ENCODE measurements around the gene JUNB. TPM values are rescaled to one million over a fixed set of nuclear protein-coding genes. Genes with fewer than 3 reads are reported as not detected.

Gene JUNB
- total RNA-seq (2016; rRNA removed; fragmentation: Illumina TruSeq; extraction: Trizol) (4.9 and 7.7 TPM in 2 replicates), polyA plus RNA-seq (2011; rRNA removed) (8.2 and 15.9 TPM in 2 replicates), polyA minus RNA-seq (2011; rRNA and poly(A)+ RNA removed; ENCODE audit: low replicate concordance) (17.5 and 34.8 TPM in 2 replicates), Bru-seq, nascent RNA (percentile 75 among the genes with signal in this experiment), BruChase-seq, experiment 1, labeled RNA remaining after a 6-hour chase (percentile 68 among the genes with signal in this experiment), BruChase-seq, experiment 2, labeled RNA remaining after a 2-hour chase (percentile 74 among the genes with signal in this experiment)
- 3.3 and 3.8 TPM in 2 replicates for total RNA-seq (2016; cell fraction: cytosol; rRNA removed; fragmentation: Illumina TruSeq; extraction: Trizol; ENCODE audit: low read depth)
- 3.8 and 7.5 TPM in 2 replicates for total RNA-seq (2016; cell fraction: insoluble cytoplasmic fraction; rRNA removed; fragmentation: Illumina TruSeq; extraction: Trizol)
- 6.6 TPM in 2 replicates for total RNA-seq (2016; cell fraction: membrane; rRNA removed; fragmentation: Illumina TruSeq; extraction: Trizol)
- total RNA-seq (2016; cell fraction: nucleus; rRNA removed; fragmentation: Illumina TruSeq; extraction: Trizol): 7.2 and 8.6 TPM in 2 replicates
- polyA plus RNA-seq (2011; cell fraction: cytosol; rRNA removed): 10.9 and 15.9 TPM in 2 replicates
- 19.5 and 30.3 TPM in 2 replicates for polyA plus RNA-seq (2011; cell fraction: nucleus; rRNA removed)
- polyA plus RNA-seq (2012): 2.5 and 5.8 TPM in 2 replicates
- 2.6 and 2.8 TPM in 2 replicates for polyA plus RNA-seq (2016; cell fraction: cytosol; fragmentation: Illumina TruSeq; extraction: Trizol; ENCODE audit: low read depth)
- 5.6 and 7.1 TPM in 2 replicates for polyA plus RNA-seq (2016; cell fraction: insoluble cytoplasmic fraction; fragmentation: Illumina TruSeq; extraction: Trizol; ENCODE audit: low read depth)
- polyA plus RNA-seq (2016; cell fraction: membrane; fragmentation: Illumina TruSeq; extraction: Trizol; ENCODE audit: low read depth): 3.6 and 3.7 TPM in 2 replicates
- 15.5 and 16.4 TPM in 2 replicates for polyA plus RNA-seq (2016; cell fraction: nucleus; fragmentation: Illumina TruSeq; extraction: Trizol; ENCODE audit: insufficient read depth, low read depth)
- polyA minus RNA-seq (2011; cell fraction: cytosol; rRNA and poly(A)+ RNA removed): 14.3 and 14.8 TPM in 2 replicates
- polyA minus RNA-seq (2011; cell fraction: nucleus; rRNA and poly(A)+ RNA removed): 7.0 and 8.7 TPM in 2 replicates
- long read RNA-seq, experiment 1, transcript JUNB-201 (1 exons, 1,820 nt): major isoform, 19 of 19 reads
- long read RNA-seq, experiment 1, partial matches to known transcripts: 0 of 19 reads
- long read RNA-seq, experiment 1, other reads (novel, unspliced or antisense): 0 of 19 reads
- long read RNA-seq, experiment 2, transcript JUNB-201 (1 exons, 1,820 nt): major isoform, 99 of 99 reads
- long read RNA-seq, experiment 2, partial matches to known transcripts: 0 of 99 reads
- long read RNA-seq, experiment 2, other reads (novel, unspliced or antisense): 0 of 99 reads

- intact Hi-C loops (cut with micrococcal nuclease; ENCODE audit: unreplicated experiment) (no loop called here), in situ Hi-C loops (cut with HindIII; ENCODE audit: extremely low pct_ligation_motif_present, low pct_unique_long_range_greater_than_20kb) (no loop called here)
- ATAC-seq (peak; percentile 70), DNase-seq (ENCODE audit: low spot score) (peak; percentile 88), FAIRE-seq (peak; percentile 56)
- ChIA-PET CTCF (ENCODE audit: low intra/inter-chr PET ratio, low total read pairs) (interaction anchor here (0.7 to 0.8 kb wide), 2 partner anchors 14 to 115 kb away, joined by 3 read pairs; no protein-coding TSS in a partner anchor), POLR2A (interaction anchor here (0.7 to 3.9 kb wide), 16 partner anchors 9 to 326 kb away, joined by 3 to 124 read pairs (median 12); partner anchors contain the start of genes GCDH, GET3, HOOK2 and MAN2B1)
- H3K27me3 ChIP-seq (ENCODE audit: control insufficient read depth in 1 of 2, insufficient read depth in 2 of 2, low read length in 2 of 2): no peaks in the 10 kb centered on the region
- peaks cover 8% of the 10 kb centered on the region for H3K79me2 ChIP-seq (ENCODE audit: insufficient read depth, low read length)
- H4K20me1 ChIP-seq (ENCODE audit: insufficient read depth, low read length): no peaks in the 10 kb centered on the region
- H3K9ac ChIP-seq (ENCODE audit: insufficient read depth, low read depth, low read length): peak within 1 kb of the TSS; percentile 89
- WGBS (ENCODE audit: low lambda C conversion rate): 0% methylated on average over 6 of the region's 73 CpGs
- H3K27ac ChIP-seq (ENCODE audit: extremely low read length, insufficient read depth, low read length): peak within 1 kb of the TSS; percentile 81
- H3K4me3 ChIP-seq (replicated peaks in 1 of 3; ENCODE audit: insufficient read depth in 1 of 3, low read depth in 2 of 3, low read length in 3 of 3): peak within 1 kb of the TSS; percentile 77 to 87 (median 78)
- BruUV-seq (replicated peaks): TSS peak; percentile 81
- H3K4me2 ChIP-seq (ENCODE audit: low read depth, low read length): peak within 1 kb of the TSS; percentile 99
- H2AFZ ChIP-seq (ENCODE audit: low read length): no peak within 1 kb of the TSS
- H3K4me1 ChIP-seq (ENCODE audit: insufficient read depth, low read length): peaks cover 60% of the 10 kb centered on the region
- H3K36me3 ChIP-seq (replicated peaks in 1 of 2; ENCODE audit: control insufficient read depth in 1 of 2, insufficient read depth in 2 of 2, low read length in 2 of 2): no peaks in the 10 kb centered on the region
- no peaks in the 10 kb centered on the region for H3K9me3 ChIP-seq (ENCODE audit: low read length)
- TF ChIP-seq SRY (CRISPR knock-in tag; IDR thresholded peaks at IDR 0.05) (peak; percentile 96), ZNF720 (CRISPR knock-in tag; IDR thresholded peaks at IDR 0.05) (no peak), FOXC1 (CRISPR knock-in tag; IDR thresholded peaks at IDR 0.05; ENCODE audit: borderline replicate concordance) (peak; percentile 56; the same call in 1 of the 2 replicates), ZNF12 (CRISPR knock-in tag; IDR thresholded peaks at IDR 0.05) (peak; percentile 61; the same call in 1 of the 2 replicates), ZSCAN25 (CRISPR knock-in tag; IDR thresholded peaks at IDR 0.05) (no peak), SRSF1 (optimal IDR thresholded peaks at IDR 0.05; ENCODE audit: low read depth, low read length) (peak; percentile 97), SIX1 (CRISPR knock-in tag; IDR thresholded peaks at IDR 0.05; ENCODE audit: borderline replicate concordance) (no peak), ZNF792 (CRISPR knock-in tag; IDR thresholded peaks at IDR 0.05) (peak; percentile 96), ZFP41 (CRISPR knock-in tag; IDR thresholded peaks at IDR 0.05; ENCODE audit: borderline replicate concordance) (no peak), FUBP1 (CRISPR knock-in tag; IDR thresholded peaks at IDR 0.05; ENCODE audit: borderline replicate concordance) (no peak)
- TF ChIP-seq, protein P1, sequence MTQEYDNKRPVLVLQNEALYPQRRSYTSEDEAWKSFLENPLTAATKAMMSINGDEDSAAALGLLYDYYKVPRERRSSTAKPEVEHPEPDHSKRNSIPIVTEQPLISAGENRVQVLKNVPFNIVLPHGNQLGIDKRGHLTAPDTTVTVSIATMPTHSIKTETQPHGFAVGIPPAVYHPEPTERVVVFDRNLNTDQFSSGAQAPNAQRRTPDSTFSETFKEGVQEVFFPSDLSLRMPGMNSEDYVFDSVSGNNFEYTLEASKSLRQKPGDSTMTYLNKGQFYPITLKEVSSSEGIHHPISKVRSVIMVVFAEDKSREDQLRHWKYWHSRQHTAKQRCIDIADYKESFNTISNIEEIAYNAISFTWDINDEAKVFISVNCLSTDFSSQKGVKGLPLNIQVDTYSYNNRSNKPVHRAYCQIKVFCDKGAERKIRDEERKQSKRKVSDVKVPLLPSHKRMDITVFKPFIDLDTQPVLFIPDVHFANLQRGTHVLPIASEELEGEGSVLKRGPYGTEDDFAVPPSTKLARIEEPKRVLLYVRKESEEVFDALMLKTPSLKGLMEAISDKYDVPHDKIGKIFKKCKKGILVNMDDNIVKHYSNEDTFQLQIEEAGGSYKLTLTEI (CRISPR knock-in tag; conservative IDR thresholded peaks at IDR 0.05): no peak
Observed at GRCh38 chr19:12791345-12792050, at the start of gene JUNB. TSS of gene JUNB (plus strand) at chr19:12791486. CDS start at chr19:12791772, 286 bp downstream.

Data from HepG2 (cell line).